IPS DF 6.9 (cell line): ENCODE measurements around the gene SCARB1.

Experiments used
- DNase-seq: peaks from one replicate; pipeline ENCODE4 v3.0.0-alpha.2; 2013; ENCODE audit warnings: low read depth, low spot score
- H3K27ac ChIP-seq: one replicate; pipeline ENCODE4 v1.5.1; 2013; ENCODE audit warnings: low read length, control low read depth
- H3K27me3 ChIP-seq: 2 replicates; pipeline ENCODE4 v1.6.1; 2013; ENCODE audit warnings: mild to moderate bottlenecking, low read length; ENCODE audit not compliant: control insufficient read depth, insufficient read depth
- H3K36me3 ChIP-seq: 2 replicates; pipeline ENCODE4 v1.6.1; 2013; ENCODE audit warnings: low read length; ENCODE audit not compliant: control insufficient read depth, insufficient read depth
- H3K4me1 ChIP-seq: 2 replicates; pipeline ENCODE4 v1.6.1; 2013; ENCODE audit warnings: low read length; ENCODE audit not compliant: control insufficient read depth, insufficient read depth
- H3K4me3 ChIP-seq: 2 replicates; pipeline ENCODE4 v1.5.1; 2013; ENCODE audit warnings: mild to moderate bottlenecking, low read length
- H3K9me3 ChIP-seq: 2 replicates; pipeline ENCODE4 v1.6.1; 2013; ENCODE audit warnings: low read length, inconsistent platforms; ENCODE audit not compliant: control insufficient read depth, insufficient read depth
- WGBS: extraction: QIAGEN DNeasy Blood & Tissue Kit; methylation state at CpG from one replicate; pipeline ENCODE4 v1.1.7; 2013; ENCODE audit warnings: mixed read lengths, missing lambda C conversion rate; ENCODE audit not compliant: insufficient read length, insufficient coverage; 5-methylcytosine and 5-hydroxymethylcytosine counted together

SCARB1 gene

DNA sequence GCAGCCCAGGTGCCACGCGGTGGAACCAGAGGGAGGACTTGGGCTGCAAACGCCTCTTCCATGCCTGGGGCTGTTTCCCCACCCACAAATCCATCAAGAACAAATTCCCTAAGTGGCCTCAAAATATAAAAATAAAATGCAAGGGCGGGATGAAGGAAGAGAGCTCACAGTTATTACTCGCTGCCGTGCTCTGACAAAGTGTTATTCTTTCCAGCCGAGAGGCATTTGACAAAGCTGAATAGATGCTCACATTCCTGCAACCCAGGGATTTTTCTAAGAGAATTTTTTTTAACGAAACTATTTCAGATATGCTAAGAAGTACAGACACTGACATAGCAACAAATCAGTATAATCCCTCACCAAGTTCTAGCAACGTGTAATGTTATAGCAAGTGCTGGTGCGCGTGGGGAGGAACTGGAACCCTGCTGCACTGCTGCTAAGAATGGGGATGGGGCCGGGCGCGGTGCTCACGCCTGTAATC lies 70.7 kb downstream of the SCARB1 start:
- no peaks in the 10 kb centered on the region for H3K36me3 ChIP-seq
- H3K4me3 ChIP-seq = no peak overlapping the region
- no peaks in the 10 kb centered on the region for H3K9me3 ChIP-seq
- H3K27me3 ChIP-seq = no peaks in the 10 kb centered on the region
- no peak for DNase-seq
- WGBS = no CpG with 5 or more reads among the region's 15 CpGs
- no peak overlapping the region for H3K27ac ChIP-seq
- H3K4me1 ChIP-seq = no peaks in the 10 kb centered on the region

DNA sequence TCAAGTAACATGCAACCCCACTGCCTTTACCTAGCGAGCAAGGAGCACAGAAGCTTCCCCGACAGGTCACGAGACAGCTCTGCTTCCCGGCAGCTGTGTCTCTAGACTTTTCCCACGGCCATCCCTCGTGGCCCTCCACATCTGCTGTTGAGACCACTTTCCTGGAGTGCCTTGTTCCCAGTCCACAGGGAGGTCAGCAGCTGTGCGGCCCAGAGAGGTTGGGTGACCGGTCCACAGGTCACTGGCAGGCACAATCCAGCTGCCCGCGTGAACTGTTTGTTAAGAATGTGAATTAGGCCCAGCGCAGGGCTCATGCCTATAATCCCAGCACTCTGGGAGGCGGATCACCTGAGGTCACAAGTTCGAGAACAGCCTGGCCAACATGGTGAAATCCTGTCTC lies 71.5 kb downstream of the SCARB1 start:
- no peaks in the 10 kb centered on the region for H3K36me3 ChIP-seq
- no peak overlapping the region for H3K27ac ChIP-seq
- DNase-seq = no peak
- no peaks in the 10 kb centered on the region for H3K9me3 ChIP-seq
- H3K4me1 ChIP-seq = no peaks in the 10 kb centered on the region
- H3K27me3 ChIP-seq = no peaks in the 10 kb centered on the region
- no peak overlapping the region for H3K4me3 ChIP-seq
- WGBS = no CpG with 5 or more reads among the region's 13 CpGs

DNA sequence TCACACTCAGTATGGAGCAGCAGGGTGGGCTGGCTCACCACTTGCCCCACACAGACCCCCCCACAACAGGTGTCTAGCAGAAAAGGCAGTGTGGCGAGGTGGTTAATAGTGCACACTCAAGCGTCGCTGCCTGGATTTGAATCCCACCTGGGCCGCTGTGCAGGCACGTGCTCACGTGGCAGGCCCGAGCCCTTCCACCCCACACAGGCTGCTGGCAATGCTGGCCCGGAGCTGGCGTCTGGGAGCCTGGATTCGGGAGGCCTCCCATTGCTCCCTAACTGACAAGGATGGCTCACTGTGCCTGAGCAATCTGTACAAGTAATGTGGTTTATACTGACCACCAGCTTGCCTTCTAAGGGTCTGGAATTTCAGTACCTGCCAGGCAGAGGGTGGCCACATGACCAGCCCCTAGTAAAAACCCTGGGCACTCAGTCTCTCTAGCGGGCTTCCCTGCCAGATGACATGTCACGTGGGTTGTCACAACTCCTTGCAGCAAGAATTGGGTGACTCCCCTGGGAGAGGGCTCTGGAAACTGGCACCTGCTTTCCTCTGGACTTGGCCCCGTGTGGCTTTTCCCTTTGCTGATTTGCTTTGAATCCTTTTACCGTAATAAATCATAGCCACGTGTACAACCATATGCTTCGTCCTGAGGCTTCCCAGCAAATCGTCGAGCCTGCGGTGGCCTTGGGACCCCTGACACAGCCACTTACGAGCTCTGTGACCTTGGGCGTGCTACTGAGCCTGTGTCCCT lies 72.8 kb downstream of the SCARB1 start:
- Histone ChIP-seq H3K9me3 (no peaks in the 10 kb centered on the region), H3K4me3 (no peak overlapping the region), H3K27ac (no peak overlapping the region), H3K4me1 (no peaks in the 10 kb centered on the region), H3K36me3 (no peaks in the 10 kb centered on the region), H3K27me3 (no peaks in the 10 kb centered on the region)
- DNase-seq = no peak
- WGBS = no CpG with 5 or more reads among the region's 21 CpGs

DNA sequence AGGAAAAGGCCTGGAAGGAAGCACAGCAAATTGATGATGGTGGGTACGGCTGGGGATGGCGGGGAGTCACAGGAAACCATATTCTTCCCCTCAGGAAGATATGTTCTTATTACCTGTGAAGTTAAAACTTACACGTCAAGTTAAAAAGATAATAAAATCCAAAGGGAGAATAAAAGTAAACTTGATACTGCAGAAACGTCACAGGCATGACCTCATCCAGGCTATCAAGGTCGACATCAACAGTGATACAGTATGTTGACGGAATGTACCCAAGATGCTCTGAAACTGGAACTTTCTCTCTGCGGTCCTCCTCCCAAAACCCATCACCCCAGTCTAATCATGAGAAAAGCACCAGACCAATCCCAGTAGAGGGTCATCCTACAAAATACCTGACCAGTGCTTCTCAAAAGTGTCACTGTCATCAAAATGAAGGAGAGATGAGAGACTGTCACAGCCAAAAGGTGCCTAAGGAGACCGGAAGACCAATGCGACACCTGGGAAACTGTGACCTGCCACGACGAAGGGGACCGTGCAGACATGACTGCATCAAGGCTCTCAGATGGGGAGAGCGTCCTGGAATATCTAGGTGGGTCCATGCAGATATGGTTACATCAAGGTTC lies 74.6 kb downstream of the SCARB1 start:
- Histone ChIP-seq H3K4me1 (no peaks in the 10 kb centered on the region), H3K36me3 (peaks cover 3% of the 10 kb centered on the region; the same call in 1 of the 2 replicates), H3K27me3 (no peaks in the 10 kb centered on the region), H3K4me3 (no peak overlapping the region), H3K9me3 (no peaks in the 10 kb centered on the region), H3K27ac (no peak overlapping the region)
- no peak for DNase-seq
- no CpG with 5 or more reads among the region's 13 CpGs for WGBS

DNA sequence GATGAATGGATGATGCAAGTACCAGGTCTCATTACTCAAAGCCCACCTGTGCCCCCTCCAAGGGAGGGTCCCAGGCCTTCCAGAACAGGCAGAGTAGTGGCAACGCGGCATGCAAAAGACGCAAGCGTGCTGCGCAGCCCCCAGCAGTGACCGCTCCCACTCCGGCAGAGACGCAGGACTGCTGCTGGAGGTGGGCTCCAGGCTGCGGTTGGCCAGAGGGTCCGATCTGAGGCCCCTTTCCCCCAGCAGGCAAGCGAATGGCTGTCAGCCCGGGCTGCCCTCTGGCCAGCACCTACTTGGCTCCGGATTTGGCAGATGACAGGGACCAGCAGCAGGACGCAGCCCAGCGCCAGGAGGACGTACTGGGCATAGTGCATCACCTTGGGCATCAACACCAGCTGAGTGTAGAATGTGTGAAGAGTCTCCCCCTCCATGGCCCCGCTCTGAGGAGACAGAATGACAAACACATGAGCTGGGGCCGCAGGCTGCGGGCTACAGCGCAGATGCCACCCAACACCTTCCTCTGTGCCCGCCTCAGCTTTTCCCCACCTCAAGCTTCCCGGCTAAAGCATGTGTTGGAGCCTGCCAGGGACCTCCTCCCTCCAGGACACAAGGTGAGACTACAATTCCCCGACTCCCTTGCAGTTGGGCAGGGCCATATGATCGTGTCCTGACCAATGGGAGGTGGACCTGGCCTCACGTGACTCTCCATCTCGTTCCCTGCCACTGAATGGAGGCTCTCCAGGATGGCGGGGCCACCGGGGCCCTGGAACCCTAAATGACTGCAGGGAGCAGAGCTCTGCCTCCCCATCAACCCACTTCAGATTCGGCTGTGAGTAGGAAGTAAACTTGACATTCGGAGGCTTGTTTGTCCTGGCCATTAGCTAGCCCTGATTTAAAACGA lies 77.4 kb downstream of the SCARB1 start:
- Histone ChIP-seq H3K27me3 (no peaks in the 10 kb centered on the region), H3K4me1 (no peaks in the 10 kb centered on the region), H3K36me3 (peaks cover 3% of the 10 kb centered on the region; the same call in 1 of the 2 replicates), H3K9me3 (no peaks in the 10 kb centered on the region), H3K4me3 (no peak overlapping the region), H3K27ac (no peak overlapping the region)
- no CpG with 5 or more reads among the region's 31 CpGs for WGBS
- DNase-seq = peak; percentile 84

DNA sequence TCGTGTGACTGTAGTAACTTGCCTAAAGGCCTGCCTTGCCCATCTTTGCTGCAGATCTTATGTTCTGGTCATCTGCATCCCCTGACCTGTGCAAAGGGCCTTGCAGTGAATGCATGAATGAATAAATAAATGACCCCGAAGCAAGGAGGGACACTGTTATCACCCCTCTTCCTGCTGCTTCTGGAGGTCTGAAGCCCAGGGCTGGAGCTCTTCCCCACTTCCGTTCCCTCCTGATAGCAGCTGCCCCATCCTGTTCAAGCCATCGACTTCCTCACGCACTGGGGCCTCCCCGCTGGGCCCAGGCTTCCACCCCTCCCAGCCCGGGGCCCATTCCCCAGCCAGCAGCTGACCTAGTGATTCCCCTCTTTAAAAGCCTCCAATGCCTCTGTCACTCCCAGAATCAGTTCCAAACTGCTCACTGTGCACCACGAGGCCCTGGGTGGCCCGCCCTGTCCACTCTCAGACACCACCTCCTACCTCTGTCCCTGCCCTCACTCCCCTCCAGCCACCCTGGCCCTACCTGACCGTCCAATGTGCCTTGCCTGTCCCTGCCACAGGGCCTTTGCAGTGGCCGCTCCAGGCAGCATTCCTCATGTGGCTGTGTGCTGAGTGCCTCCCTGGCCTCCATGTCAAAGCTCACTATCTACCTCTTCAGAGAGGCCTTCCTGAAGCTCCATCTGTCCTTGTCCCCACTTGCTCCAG lies 78.6 kb downstream of the SCARB1 start:
- peaks cover 3% of the 10 kb centered on the region; the same call in 1 of the 2 replicates for H3K36me3 ChIP-seq
- H3K27me3 ChIP-seq = no peaks in the 10 kb centered on the region
- no peak overlapping the region for H3K27ac ChIP-seq
- WGBS = no CpG with 5 or more reads among the region's 11 CpGs
- H3K4me3 ChIP-seq = no peak overlapping the region
- H3K4me1 ChIP-seq = no peaks in the 10 kb centered on the region
- no peaks in the 10 kb centered on the region for H3K9me3 ChIP-seq
- no peak for DNase-seq

DNA sequence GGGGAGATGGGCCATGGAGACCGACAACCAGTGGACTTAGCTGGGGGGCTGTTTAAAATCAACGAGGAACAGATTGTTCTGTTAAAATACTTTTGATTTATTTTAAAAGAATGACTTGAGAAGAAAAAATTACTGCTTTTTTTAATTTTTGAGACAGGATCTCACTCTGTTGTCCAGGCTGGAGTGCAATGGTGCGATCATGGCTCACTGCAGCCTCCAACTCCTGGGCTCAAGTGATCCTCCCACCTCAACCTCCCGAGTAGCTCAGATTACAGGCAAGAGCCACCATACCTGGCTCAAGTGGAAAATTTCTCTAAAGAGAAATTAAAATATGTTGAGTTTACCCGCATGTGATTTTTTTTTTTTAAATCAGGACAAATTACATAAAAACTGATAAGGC lies 80.6 kb downstream of the SCARB1 start:
- no peak overlapping the region for H3K27ac ChIP-seq
- H3K36me3 ChIP-seq = peaks cover 5% of the 10 kb centered on the region; the same call in 1 of the 2 replicates
- no CpG with 5 or more reads among the region's 5 CpGs for WGBS
- H3K27me3 ChIP-seq = no peaks in the 10 kb centered on the region
- no peak overlapping the region for H3K4me3 ChIP-seq
- no peaks in the 10 kb centered on the region for H3K4me1 ChIP-seq
- no peaks in the 10 kb centered on the region for H3K9me3 ChIP-seq
- DNase-seq = no peak

DNA sequence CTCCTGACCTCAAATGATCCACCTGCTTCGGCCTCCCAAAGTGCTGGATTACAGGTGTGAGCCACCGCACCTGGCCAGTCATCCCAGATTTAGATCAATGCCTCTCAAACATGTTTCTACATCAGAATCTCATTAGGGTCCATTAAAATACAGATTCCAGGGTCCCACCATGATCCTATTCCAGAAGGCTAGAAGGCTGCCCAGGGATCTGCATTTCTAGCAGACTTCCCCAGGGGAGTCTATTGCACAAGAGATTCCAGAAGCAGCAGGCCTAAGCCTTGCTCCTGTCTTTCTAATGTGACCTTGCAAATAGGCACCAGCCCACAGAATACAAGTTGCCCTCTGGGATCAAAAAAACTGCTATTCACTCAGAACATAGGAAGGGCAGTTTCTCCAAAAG lies 81.5 kb downstream of the SCARB1 start:
- H3K4me1 ChIP-seq = no peaks in the 10 kb centered on the region
- no peaks in the 10 kb centered on the region for H3K27me3 ChIP-seq
- no peaks in the 10 kb centered on the region for H3K9me3 ChIP-seq
- no CpG with 5 or more reads among the region's 2 CpGs for WGBS
- no peak overlapping the region for H3K27ac ChIP-seq
- no peak for DNase-seq
- peaks cover 5% of the 10 kb centered on the region; the same call in 1 of the 2 replicates for H3K36me3 ChIP-seq
- H3K4me3 ChIP-seq = no peak overlapping the region

DNA sequence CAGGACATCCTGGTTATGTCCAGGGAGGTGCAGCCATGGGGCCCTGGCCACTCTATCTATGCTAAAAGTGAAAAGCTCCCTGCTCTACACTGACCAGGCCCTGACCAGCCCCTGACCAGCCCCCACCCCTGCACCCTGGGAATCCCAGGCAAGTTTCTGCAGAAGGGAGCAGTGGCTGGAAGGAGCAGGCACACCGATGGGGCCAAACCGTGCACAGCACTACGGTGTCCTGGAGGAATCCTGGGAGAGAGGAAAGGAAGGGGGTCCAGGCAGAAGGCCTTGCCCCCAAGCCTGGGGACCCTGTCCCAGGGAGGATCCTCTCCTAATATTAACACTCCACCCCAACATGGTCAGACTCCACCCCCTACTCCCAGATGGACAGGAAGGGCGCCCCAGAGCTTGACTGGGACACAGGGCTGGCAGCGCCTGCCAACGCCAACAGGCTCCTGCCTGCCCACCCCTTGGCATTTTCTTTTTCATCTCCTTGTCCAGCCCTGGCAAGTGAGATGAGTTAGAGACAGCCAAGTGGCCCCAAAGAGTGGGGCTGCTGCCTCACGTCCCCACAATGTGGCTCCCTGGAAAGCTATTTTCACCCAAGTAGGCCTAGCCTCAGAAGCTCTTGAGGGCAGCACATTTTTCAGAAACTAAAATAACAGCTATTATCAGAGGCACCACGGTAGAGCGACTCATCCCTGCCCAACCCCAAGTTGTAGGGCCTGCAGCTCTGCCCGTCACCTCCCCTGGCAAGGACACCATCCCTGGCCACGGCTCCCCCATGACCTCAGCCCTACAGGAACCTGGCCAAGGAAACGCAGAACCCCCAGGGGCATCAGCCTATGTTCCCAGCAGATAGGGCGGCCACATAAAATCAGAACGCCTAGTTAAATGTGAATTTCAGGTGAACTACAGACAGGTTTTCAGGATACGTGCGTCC lies 82.6 kb downstream of the SCARB1 start:
- DNase-seq = no peak
- Histone ChIP-seq H3K9me3 (no peaks in the 10 kb centered on the region), H3K4me3 (no peak overlapping the region), H3K27ac (no peak overlapping the region), H3K4me1 (no peaks in the 10 kb centered on the region), H3K27me3 (no peaks in the 10 kb centered on the region), H3K36me3 (peaks cover 5% of the 10 kb centered on the region; the same call in 1 of the 2 replicates)
- WGBS = no CpG with 5 or more reads among the region's 16 CpGs
